Left lung (tissue), 10 donors: ENCODE results near the gene DUSP11. TPM values are rescaled to one million over a fixed set of nuclear protein-coding genes. Genes with fewer than 3 reads are reported as not detected.

ENCODE experiments used
- ATAC-seq: fragments of 200-7000 bp; cut with Tn5 transposase; one replicate; pipeline ENCODE4 v1.9.1; 2020; ENCODE audit warnings: moderate library complexity
- DNase-seq, 4 donors: peaks; one replicate each; pipeline ENCODE4 v3.0.0-alpha.2; 2013 to 2020
- H3K27ac ChIP-seq, 2 donors: fragments of 200-600 bp; sonication (generic) in 1 of 2; one replicate each; pipeline versions ENCODE4 v1.5.0 to v1.8.0; 2020 to 2021
- H3K27me3 ChIP-seq, 2 donors: fragments of 200-600 bp; sonication (generic) in 1 of 2; one replicate each; pipeline versions ENCODE4 v1.5.0 to v1.8.0; 2020 to 2021
- H3K36me3 ChIP-seq, 2 donors: fragments of 200-600 bp; sonication (generic) in 1 of 2; one replicate each; pipeline versions ENCODE4 v1.5.0 to v1.8.0; 2020 to 2021
- H3K4me1 ChIP-seq, 2 donors: fragments of 200-600 bp; one replicate each; pipeline ENCODE4 v1.8.0; 2021
- H3K4me3 ChIP-seq, 2 donors: fragments of 200-600 bp; sonication (generic) in 1 of 2; one replicate each; pipeline versions ENCODE4 v1.5.0 to v1.8.0; 2020 to 2021; ENCODE audit warnings: mild to moderate bottlenecking in 1 of 2
- H3K9me3 ChIP-seq, 2 donors: fragments of 200-600 bp; sonication (generic) in 1 of 2; one replicate each; pipeline versions ENCODE4 v1.5.0 to v1.8.0; 2020 to 2021
- CTCF ChIP-seq, 2 donors: fragments of 200-600 bp; sonication (generic) in 1 of 2; IDR thresholded peaks; one replicate each; pipeline versions ENCODE4 v1.5.0 to v1.8.0; 2021; ENCODE audit warnings: antibody characterized with exemption in 2 of 2
- intact Hi-C, 2 donors: fragments of 100-400 bp; cut with DNase I; formaldehyde crosslinking; loops; one replicate each; pipeline versions ENCODE4 v1.11.2 to v1.14.2; 2022
- polyA plus RNA-seq, 6 donors: library from polyadenylated mRNA; unstranded; fragments of 120-200 nt; gene quantifications; one replicate each; pipeline ENCODE4 v1.2.1, GENCODE V29; 2013; ENCODE audit not compliant: insufficient read length in 6 of 6
- total RNA-seq, 2 donors: library from RNA; stranded (reverse); fragmentation: NEBNext Ultra II Directional; extraction: Animal tissue kit (Norgen Biotek cat#: 25700); gene quantifications; one replicate each; pipeline ENCODE4 v1.2.1, GENCODE V29; 2021
- donor health status: DM: no; HTN: yes; CAD: no.
- donor health status: DM: no; HTN: no; CAD: no.

Gene DUSP11
- total and polyA plus RNA-seq, 8 donors = 16.6 to 39.1 (median 32.2) TPM

GRCh38 chr2:73776869-73777519 lies 2.9 kb downstream of the DUSP11 start:
- intact Hi-C loops = no loop called here
- H3K36me3 ChIP-seq = peaks cover 0 to 53% of the 10 kb centered on the region in 2 donors
- H3K4me3 ChIP-seq = no peak overlapping the region
- peaks cover 5 to 35% of the 10 kb centered on the region in 2 donors for H3K4me1 ChIP-seq
- ATAC-seq = no peak
- no peak for DNase-seq
- no peak overlapping the region for H3K27ac ChIP-seq
- H3K27me3 ChIP-seq = no peaks in the 10 kb centered on the region
- no peaks in the 10 kb centered on the region for H3K9me3 ChIP-seq
- no peak for TF ChIP-seq CTCF (IDR thresholded peaks at IDR 0.05)

- intact Hi-C loops = no loop called here
- Histone ChIP-seq H3K4me1 (peaks cover 5 to 35% of the 10 kb centered on the region in 2 donors), H3K9me3 (no peaks in the 10 kb centered on the region), H3K27me3 (no peaks in the 10 kb centered on the region), H3K27ac (no peak overlapping the region), H3K36me3 (peaks cover 0 to 59% of the 10 kb centered on the region in 2 donors), H3K4me3 (no peak overlapping the region)
- DNase-seq (no peak), ATAC-seq (no peak)
- TF ChIP-seq CTCF (IDR thresholded peaks at IDR 0.05) = no peak
These were observed 3.5 kb downstream of the DUSP11 start for GRCh38 chr2:73776381-73776780.

GRCh38 chr2:73772819-73773218 lies 7.1 kb downstream of the DUSP11 start:
- intact Hi-C loops = no loop called here
- H3K4me3 ChIP-seq = no peak overlapping the region
- no peaks in the 10 kb centered on the region for H3K27me3 ChIP-seq
- H3K36me3 ChIP-seq = peaks cover 0 to 95% of the 10 kb centered on the region in 2 donors
- no peak for TF ChIP-seq CTCF (IDR thresholded peaks at IDR 0.05)
- no peak overlapping the region for H3K27ac ChIP-seq
- DNase-seq (no peak), ATAC-seq (no peak)
- H3K4me1 ChIP-seq = peaks cover 0 to 14% of the 10 kb centered on the region in 2 donors
- no peaks in the 10 kb centered on the region for H3K9me3 ChIP-seq

GRCh38 chr2:73770725-73771124 lies 9.2 kb downstream of the DUSP11 start:
- ATAC-seq (no peak), DNase-seq (no peak)
- TF ChIP-seq CTCF (IDR thresholded peaks at IDR 0.05) = no peak
- intact Hi-C loops = no loop called here
- H3K27me3 ChIP-seq = no peaks in the 10 kb centered on the region
- no peaks in the 10 kb centered on the region for H3K4me1 ChIP-seq
- H3K9me3 ChIP-seq = no peaks in the 10 kb centered on the region
- no peak overlapping the region for H3K4me3 ChIP-seq
- no peak overlapping the region for H3K27ac ChIP-seq
- H3K36me3 ChIP-seq = peaks cover 4 to 96% of the 10 kb centered on the region in 2 donors

GRCh38 chr2:73766994-73767393 lies 12.9 kb downstream of the DUSP11 start:
- peaks cover 11 to 100% of the 10 kb centered on the region in 2 donors for H3K36me3 ChIP-seq
- no peaks in the 10 kb centered on the region for H3K4me1 ChIP-seq
- intact Hi-C loops = no loop called here
- no peak overlapping the region for H3K27ac ChIP-seq
- DNase-seq (no peak), ATAC-seq (no peak)
- TF ChIP-seq CTCF (IDR thresholded peaks at IDR 0.05) = no peak
- no peaks in the 10 kb centered on the region for H3K27me3 ChIP-seq
- no peaks in the 10 kb centered on the region for H3K9me3 ChIP-seq
- no peak overlapping the region for H3K4me3 ChIP-seq
